ENCODE data around the gene RNH1. TPM values are rescaled to one million over a fixed set of nuclear protein-coding genes. Genes with fewer than 3 reads are reported as not detected.

The RNH1 gene
- total RNA-seq, 2 donors from 2014 or later, result 42.7 to 43.2 TPM

DNA sequence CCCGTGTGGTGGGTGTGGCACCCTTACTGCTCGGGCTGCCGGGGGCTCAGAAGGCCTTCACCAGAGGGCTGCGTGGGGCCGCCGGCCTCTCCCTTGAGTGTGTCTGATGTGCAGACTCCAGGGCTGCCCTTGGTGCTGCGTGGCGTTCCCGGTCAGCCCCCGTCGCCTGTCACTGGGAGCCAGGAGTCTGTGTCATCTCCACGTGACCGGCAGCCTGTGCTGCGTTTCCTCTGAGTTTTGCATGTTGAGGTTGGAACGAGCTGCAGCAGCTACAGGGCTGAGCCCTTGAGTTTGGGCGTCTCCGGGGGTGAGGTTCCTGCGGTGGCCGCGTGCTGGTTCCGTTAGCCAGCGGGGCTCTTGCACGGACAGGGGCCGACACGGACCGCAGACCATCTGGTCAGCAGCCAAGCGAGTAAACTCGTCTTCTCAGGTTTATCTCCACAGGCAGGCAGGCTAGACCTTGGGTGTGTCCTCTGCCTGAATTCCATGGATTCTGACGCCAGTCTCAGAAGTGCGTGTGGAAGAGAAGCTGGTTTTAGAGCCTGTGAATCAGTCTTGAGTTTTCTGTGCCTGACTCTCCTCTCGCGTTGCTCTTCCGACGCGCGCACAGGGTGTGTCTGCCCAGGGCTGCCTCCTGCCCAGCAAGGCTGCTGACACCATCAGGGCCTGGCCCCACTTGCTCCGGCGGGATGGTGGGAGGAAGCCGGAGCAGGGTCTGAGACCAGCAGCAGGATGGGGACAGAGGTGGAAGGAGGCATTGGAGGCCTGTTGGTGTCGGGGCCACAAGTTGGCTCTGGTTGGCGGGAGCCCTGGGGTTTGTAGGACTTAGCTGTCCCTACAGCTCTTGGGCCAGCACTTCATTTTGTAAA is 46.5 kb downstream of the RNH1 start:
- Histone ChIP-seq H3K9ac (ENCODE audit: extremely low read depth, low read length, poor library complexity, severe bottlenecking) (no peak overlapping the region), H3K4me1 (ENCODE audit: control insufficient read depth, insufficient read depth, low read length) (no peaks in the 10 kb centered on the region), H3K9me3 (ENCODE audit: control insufficient read depth, low read length) (no peaks in the 10 kb centered on the region), H3K36me3 (ENCODE audit: control insufficient read depth, insufficient read depth, low read length) (peaks cover 49% of the 10 kb centered on the region), H3K4me3 (ENCODE audit: low read length) (no peak overlapping the region), H3K27ac (ENCODE audit: low read depth, low read length) (no peak overlapping the region), H3K27me3 (ENCODE audit: control insufficient read depth, insufficient read depth, low read length, poor library complexity, severe bottlenecking) (no peaks in the 10 kb centered on the region)
- Mint-ChIP-seq H3K27me3 (ENCODE audit: insufficient read depth) (no peaks in the 10 kb centered on the region), H3K36me3 (ENCODE audit: low read depth) (peaks cover 30% of the 10 kb centered on the region), H3K27ac (peak overlapping the region; percentile 30), H3K4me1 (no peaks in the 10 kb centered on the region), H3K9me3 (no peaks in the 10 kb centered on the region), H3K4me3 (no peak overlapping the region)
- DNase-seq, result no peak
- WGBS, 2 experiments (ENCODE audit: insufficient coverage in 1 of 2, insufficient read length in 1 of 2), result 93 to 96% methylated on average over 24 to 41 of the region's 41 CpGs
- TF ChIP-seq, protein P1, sequence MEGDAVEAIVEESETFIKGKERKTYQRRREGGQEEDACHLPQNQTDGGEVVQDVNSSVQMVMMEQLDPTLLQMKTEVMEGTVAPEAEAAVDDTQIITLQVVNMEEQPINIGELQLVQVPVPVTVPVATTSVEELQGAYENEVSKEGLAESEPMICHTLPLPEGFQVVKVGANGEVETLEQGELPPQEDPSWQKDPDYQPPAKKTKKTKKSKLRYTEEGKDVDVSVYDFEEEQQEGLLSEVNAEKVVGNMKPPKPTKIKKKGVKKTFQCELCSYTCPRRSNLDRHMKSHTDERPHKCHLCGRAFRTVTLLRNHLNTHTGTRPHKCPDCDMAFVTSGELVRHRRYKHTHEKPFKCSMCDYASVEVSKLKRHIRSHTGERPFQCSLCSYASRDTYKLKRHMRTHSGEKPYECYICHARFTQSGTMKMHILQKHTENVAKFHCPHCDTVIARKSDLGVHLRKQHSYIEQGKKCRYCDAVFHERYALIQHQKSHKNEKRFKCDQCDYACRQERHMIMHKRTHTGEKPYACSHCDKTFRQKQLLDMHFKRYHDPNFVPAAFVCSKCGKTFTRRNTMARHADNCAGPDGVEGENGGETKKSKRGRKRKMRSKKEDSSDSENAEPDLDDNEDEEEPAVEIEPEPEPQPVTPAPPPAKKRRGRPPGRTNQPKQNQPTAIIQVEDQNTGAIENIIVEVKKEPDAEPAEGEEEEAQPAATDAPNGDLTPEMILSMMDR (conservative IDR thresholded peaks at IDR 0.05), result no peak

DNA sequence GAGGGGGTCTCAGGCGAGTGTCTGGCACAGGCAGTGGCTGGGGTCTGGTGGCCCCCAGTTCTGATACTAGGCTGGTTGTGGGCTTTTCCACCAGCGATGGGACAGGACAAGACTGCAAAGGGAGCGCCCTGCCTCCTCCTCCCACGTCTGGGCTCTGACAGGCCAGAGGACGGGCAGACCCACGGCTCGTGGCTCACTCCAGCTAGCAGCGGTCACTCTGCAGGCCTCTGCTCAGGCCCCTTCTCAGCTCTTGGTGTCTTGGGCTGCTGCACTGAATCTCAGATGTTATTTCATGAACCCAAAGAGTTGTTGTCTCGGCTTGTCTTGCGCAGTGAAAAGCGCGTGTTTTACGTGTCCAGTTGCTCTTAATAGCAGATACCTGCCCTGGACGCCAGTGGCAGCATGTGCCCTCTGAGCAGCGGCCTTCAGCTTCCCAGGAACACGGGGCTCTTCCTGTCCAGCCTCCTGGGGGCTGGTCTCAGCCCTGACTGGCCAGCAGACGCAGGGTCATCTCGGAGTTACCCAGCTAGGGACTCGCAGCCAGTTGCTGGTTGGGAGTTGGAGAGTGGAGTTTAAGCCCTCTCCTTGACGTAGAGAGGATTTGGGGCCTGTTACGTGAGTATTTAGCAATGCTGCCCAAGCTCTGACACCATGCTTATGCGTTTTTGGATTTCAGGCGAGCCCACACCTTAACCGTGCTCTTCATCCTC is 47.4 kb downstream of the RNH1 start:
- H3K36me3 Mint-ChIP-seq (ENCODE audit: low read depth), result peaks cover 30% of the 10 kb centered on the region
- Histone ChIP-seq H3K4me3 (ENCODE audit: low read length) (no peak overlapping the region), H3K27me3 (ENCODE audit: control insufficient read depth, insufficient read depth, low read length, poor library complexity, severe bottlenecking) (no peaks in the 10 kb centered on the region), H3K4me1 (ENCODE audit: control insufficient read depth, insufficient read depth, low read length) (no peaks in the 10 kb centered on the region), H3K27ac (ENCODE audit: low read depth, low read length) (no peak overlapping the region), H3K9me3 (ENCODE audit: control insufficient read depth, low read length) (no peaks in the 10 kb centered on the region), H3K36me3 (ENCODE audit: control insufficient read depth, insufficient read depth, low read length) (peaks cover 41% of the 10 kb centered on the region), H3K9ac (ENCODE audit: extremely low read depth, low read length, poor library complexity, severe bottlenecking) (no peak overlapping the region)
- TF ChIP-seq, protein P1 (conservative IDR thresholded peaks at IDR 0.05), result no peak
- peak overlapping the region; percentile 44 for H3K27ac Mint-ChIP-seq
- no peak for DNase-seq
- no peaks in the 10 kb centered on the region for H3K27me3 Mint-ChIP-seq (ENCODE audit: insufficient read depth)
- H3K4me3 Mint-ChIP-seq, result no peak overlapping the region
- no peaks in the 10 kb centered on the region for H3K9me3 Mint-ChIP-seq
- no peaks in the 10 kb centered on the region for H3K4me1 Mint-ChIP-seq
- WGBS, 2 experiments (ENCODE audit: insufficient coverage in 1 of 2, insufficient read length in 1 of 2), result 94 to 97% methylated on average over 21 to 24 of the region's 24 CpGs

DNA sequence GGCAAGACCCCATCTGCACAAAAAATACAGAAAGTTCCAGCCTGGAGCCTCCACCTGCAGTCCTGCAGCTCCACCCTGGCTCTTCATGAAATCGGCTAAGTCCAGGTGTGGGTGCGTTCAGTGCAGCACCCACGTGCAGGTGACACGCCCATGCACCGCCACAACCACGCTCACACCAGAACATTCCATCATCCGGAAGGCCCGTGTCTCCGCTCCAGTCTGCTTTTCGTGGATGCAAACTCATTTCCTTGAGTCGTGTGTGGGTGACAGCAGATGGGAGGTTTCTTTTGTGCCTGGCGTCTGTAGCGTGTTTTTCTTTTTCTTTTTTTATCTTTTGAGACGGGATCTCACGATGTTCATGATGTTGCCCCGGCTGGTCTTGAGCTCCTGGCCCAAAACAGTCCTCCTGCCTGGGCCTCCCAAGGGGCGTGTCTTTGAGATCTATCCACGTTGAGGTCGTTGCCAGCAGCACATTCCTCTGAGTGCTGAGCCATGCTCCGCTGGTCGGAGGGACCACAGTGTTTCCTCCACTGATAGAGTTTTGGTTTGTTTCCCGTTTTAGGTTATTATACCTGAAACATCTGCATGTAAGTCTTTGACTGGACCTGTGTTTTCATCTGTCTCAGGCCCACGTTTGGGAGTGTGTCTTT is 49.8 kb downstream of the RNH1 start:
- no peaks in the 10 kb centered on the region for H3K9me3 Mint-ChIP-seq
- peaks cover 50% of the 10 kb centered on the region for H3K36me3 ChIP-seq (ENCODE audit: control insufficient read depth, insufficient read depth, low read length)
- WGBS, 2 experiments (ENCODE audit: insufficient coverage in 1 of 2, insufficient read length in 1 of 2), result 92 to 94% methylated on average over 21 to 23 of the region's 23 CpGs

More for the DNA sequence above, 49.8 kb downstream of the RNH1 start:
- Histone ChIP-seq H3K27me3 (ENCODE audit: control insufficient read depth, insufficient read depth, low read length, poor library complexity, severe bottlenecking) (no peaks in the 10 kb centered on the region), H3K9ac (ENCODE audit: extremely low read depth, low read length, poor library complexity, severe bottlenecking) (no peak overlapping the region), H3K4me3 (ENCODE audit: low read length) (no peak overlapping the region), H3K9me3 (ENCODE audit: control insufficient read depth, low read length) (no peaks in the 10 kb centered on the region), H3K27ac (ENCODE audit: low read depth, low read length) (no peak overlapping the region), H3K4me1 (ENCODE audit: control insufficient read depth, insufficient read depth, low read length) (no peaks in the 10 kb centered on the region)
- no peaks in the 10 kb centered on the region for H3K4me1 Mint-ChIP-seq
- H3K4me3 Mint-ChIP-seq, result no peak overlapping the region
- H3K27me3 Mint-ChIP-seq (ENCODE audit: insufficient read depth), result no peaks in the 10 kb centered on the region
- peak overlapping the region; percentile 44 for H3K27ac Mint-ChIP-seq
- no peak for DNase-seq
- TF ChIP-seq, protein P1 (conservative IDR thresholded peaks at IDR 0.05), result no peak
- peaks cover 45% of the 10 kb centered on the region for H3K36me3 Mint-ChIP-seq (ENCODE audit: low read depth)

All from endodermal cell (in vitro differentiated cells).